Stimulated activated CD8-positive, alpha-beta memory T cell treated with anti-CD3 and anti-CD28 coated beads, Interleukin-4, amount 100 ng/mL, for 24 hours (primary cell): Measurements from ENCODE around the gene ABCB11.
"Not testable (repeated sequence)": the region's sequence is repeated elsewhere in the genome, so short reads cannot be mapped to it uniquely, and the experiment has no call there.

Experiments used
- DNase-seq: peaks from one replicate; pipeline ENCODE4 v3.0.0-alpha.2; 2020; ENCODE audit warnings: low read depth

Gene ABCB11

GRCh38 chr2:168971261-168971660 is 59.9 kb downstream of the ABCB11 start:
- no peak for DNase-seq

DNA sequence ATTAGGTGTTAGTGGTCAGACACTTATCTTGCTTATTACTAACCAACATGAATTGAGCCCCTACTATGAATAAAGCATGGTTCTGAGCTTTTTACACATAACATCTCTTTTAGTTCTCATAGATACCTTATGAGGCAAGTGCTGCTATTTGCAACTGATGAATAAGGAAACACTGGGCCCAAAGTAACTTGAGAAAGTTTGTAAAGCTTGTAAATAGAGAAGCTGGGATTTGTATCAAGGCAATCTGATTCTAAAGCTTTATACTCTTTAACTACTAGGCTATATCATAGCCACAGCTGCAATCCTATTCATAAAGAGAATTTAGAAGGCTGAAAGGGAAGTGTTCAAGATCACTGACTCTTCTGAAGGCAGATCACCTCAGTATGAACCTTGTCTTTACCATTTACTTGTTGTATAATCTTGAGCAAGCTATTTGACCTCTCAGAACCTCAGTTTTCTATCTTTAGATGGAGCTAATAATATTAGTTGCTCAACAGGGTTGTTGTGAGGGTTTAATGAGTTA is 60.4 kb downstream of the ABCB11 start:
- DNase-seq: no peak

DNA sequence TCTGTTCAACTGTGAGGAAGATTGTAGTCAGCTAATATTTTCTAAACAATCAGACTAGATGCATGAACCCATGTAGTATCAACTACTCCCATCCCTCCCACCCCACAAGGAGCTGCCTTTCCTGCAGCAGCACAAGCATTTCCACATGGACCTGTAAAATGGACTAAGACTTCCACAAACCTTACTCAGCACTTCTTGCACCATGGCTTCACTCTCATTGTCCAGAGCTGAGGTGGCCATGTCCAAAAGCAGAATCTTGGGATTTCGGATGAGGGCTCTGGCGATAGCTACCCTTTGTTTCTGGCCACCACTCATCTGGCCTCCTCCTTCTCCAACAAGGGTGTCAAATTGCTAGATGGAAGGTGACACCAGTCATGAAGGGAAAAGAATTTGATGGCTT is 61.3 kb downstream of the ABCB11 start:
- DNase-seq: no peak

GRCh38 chr2:168968342-168968741 is 62.8 kb downstream of the ABCB11 start:
- DNase-seq: no peak

DNA sequence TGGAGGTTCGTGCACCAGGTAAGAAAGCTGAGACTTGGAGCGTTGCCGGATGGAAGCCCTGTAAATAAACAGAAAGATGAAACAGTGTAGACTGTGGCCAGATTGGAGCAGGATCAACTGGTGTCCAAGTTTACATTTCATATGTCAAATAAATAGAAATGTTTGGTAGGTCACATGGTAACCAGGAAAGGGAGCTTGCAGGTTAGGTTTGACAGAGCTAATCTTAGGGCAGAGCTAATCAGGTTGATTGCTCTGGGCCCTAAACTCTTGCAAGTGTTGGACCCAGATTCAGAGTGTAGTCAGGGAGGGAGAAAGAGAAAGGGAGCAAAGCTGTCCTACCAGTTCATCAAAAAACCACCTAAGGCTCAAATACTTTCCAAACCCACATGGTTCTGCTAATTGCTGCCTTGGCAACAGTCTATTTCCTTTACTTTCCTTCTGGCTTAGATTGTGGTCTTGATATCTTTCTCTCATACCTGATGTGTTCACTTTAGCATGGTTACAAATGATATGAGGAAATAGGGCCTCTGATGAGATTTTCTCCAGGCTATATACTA is 66.8 kb downstream of the ABCB11 start:
- no peak for DNase-seq

- no peak for DNase-seq
These were observed 68.5 kb downstream of the ABCB11 start for GRCh38 chr2:168962636-168963035.

GRCh38 chr2:168961450-168962229 is 69.5 kb downstream of the ABCB11 start:
- no peak for DNase-seq

DNA sequence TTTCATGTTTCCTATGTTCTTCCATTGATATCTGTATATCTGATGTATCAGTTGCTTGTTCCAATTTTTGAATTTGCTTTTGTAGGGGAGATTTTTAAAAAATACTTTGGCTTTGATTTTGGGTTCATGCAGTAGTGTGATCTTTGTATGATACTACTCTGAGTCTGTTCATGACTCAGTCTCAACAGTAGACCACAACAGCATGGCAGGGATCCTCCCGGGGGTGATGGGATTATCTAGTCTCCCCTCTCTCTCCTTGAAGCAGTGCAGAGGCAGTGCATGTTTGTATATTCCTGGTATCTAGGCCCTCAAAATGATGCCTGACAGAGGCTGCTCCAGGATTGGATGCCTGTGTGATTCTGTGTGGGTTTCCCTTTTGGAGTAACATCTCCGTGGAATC is 74.7 kb downstream of the ABCB11 start:
- DNase-seq: no peak

DNA sequence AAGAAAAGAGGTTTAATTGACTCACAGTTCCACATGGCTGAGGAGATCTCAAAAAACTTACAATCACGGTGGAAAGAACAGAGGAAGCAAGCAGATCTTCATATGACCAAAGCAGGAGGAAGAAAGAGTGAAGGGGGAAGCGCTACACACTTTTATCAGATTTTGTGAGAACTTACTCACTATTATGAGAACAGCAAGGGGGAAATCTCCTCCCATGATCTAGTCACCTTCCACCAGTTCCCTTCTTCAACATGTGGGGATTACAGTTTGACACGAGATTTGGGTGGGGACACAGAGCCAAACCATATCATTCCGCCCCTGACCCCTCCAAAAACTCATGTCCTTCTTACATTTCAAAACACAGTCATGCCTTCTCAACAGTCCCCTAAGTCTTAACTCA is 75.8 kb downstream of the ABCB11 start:
- no peak for DNase-seq

- no peak for DNase-seq
These were observed 76.9 kb downstream of the ABCB11 start for GRCh38 chr2:168954256-168954655.

- DNase-seq: no peak
These were observed 78.7 kb downstream of the ABCB11 start for GRCh38 chr2:168952424-168952823.

- DNase-seq: no peak
These were observed 79.3 kb downstream of the ABCB11 start for GRCh38 chr2:168951871-168952270.

DNA sequence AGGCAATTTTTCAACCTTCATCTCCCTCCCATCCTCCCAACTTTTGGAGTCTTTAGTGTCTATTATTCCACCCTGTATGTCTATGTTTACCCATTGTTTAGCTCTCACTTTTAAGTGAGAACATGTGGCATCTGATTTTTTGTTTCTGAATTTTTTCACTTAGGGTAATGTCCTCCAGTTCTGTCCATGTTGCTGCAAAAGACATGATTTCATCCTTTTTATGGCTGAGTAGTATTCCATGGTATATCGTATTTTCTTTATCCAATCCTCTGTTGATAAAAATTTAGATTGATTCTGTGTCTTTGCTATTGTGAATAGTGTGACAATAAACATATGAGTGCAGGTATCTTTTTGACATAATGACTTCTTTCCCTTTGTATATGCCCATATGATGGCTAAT is 81.8 kb downstream of the ABCB11 start:
- DNase-seq: no peak

GRCh38 chr2:168948621-168949212 is 82.4 kb downstream of the ABCB11 start:
- no peak for DNase-seq

DNA sequence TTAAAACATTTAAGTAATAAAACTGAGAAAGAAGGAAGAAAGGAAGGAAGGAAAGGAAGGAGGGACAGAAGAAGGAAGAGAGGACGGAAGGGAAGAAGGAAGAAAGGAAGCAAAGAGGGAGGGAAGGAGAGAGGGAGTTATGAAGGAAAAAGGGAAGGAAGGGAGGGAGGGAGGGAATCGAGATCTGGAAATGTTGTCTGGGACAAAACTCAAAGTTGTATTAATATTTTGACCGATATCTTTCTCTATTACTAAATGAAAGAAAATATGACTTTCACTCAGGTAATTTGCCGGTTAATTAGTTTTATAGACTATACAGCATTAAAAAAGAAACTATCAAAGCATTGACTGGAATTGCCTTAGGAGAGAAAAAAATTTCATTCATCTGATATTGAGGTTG is 85.6 kb downstream of the ABCB11 start:
- DNase-seq: no peak

DNA sequence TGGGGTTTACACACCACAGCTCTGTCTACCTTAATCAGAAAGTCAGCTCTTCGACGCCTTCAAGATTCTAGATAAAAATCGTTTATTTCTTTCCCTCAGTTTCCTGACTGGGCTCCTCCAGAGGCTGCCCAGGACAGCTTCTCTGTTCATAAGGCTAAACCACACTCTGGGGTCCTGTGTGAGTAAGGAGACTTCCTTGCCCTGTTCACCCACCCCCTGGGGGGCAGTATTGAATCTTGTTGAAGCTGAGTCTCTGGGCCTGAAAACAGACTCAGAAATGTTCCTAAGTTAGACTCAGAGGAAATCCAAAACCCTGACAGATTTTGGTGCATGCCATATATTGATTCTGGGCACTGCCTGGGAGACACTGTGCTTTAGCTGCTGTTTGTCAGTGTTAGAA is 87.1 kb downstream of the ABCB11 start:
- DNase-seq: no peak

DNA sequence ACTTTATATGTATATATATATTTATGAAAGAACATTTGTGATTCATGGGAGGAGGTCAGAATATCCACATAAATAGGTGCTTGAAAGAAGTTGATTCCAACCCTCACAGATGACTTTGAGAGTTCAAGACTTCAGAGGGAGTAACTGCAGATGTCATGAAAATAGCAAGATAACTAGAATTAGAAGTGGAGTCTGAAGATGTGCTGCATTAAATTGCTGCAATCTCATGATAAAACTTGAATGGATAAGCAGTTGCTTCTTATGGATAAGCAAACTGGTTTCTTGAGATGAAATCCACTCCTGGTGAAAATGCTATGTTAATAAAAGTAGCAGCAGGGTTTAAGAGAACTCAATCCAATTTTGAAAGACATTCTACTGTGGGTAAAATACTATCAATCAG is 89.8 kb downstream of the ABCB11 start:
- DNase-seq: no peak

DNA sequence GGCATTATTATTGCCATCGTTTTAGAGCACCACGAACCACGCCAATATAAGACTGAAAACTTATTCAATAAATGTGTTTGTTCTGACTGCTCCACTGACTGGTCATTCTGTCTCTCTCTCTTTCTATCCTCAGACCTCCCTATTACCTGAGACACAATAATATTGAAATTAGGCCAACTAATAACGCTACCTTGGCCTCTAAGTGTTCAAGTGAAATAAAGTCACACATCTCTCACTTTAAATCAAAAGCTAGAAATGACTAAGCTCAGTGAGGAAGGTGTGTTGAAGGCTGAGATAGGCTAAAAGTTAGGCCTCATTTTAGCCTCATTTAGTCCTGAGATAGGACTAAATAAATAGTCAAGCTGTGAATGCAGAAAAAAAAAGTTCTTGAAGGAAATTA is 91.2 kb downstream of the ABCB11 start:
- DNase-seq: no peak

GRCh38 chr2:168939061-168939460 is 92.1 kb downstream of the ABCB11 start:
- DNase-seq: no peak

DNA sequence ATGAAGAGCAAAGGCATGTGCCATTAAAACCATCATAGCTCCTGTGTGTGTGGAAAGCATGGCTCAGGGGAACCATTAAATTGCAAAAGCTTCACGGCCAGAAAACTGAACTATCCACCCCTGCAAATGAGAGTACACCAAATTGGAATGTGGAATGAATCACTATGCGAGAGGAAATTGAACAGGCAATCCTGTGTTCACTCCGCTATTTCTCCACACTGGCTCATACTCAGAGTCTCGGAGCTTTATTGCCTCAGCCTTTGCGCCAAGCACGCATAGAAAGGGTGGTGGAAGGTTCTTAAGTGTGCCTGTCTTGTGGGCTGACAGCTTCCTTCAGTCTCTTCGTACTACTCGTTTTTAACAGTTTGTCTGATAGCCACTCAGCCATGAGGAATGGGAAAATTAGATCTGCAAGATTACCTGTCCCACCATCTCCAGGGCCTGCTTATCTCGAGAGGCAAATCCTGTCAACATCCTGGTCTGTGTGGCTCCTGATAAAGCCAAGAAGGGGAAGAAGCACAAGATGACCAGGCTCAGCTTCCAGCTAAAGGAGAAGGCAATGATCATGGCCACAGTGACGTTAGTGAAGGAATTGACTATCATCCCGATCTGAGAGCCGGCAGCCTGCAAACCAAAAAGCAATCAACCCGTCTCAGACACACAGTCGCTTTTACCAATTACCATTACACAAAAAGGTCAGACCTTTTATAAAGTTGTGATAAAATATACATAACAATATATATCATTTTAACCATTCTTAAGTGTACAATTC is 95.1 kb downstream of the ABCB11 start:
- DNase-seq: no peak

DNA sequence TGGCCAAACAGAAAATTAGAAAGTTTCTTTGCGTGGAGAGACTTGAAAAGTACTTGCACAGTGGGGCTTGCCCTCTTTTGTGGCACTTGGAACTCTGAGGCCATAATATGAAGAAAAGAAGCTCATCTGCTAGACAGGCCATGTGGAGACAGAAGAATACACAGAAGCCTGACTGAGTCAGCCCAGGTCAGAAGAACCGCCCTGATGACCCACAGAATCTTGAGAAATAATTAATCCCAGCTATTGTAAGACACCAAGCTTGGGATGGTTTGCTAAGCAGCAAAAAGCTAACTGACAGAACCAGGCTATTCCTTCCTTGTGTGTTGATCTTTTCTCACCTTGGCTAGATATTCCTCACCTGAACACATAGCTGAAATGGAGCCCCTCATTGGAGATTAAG is 96.3 kb downstream of the ABCB11 start:
- no peak for DNase-seq

DNA sequence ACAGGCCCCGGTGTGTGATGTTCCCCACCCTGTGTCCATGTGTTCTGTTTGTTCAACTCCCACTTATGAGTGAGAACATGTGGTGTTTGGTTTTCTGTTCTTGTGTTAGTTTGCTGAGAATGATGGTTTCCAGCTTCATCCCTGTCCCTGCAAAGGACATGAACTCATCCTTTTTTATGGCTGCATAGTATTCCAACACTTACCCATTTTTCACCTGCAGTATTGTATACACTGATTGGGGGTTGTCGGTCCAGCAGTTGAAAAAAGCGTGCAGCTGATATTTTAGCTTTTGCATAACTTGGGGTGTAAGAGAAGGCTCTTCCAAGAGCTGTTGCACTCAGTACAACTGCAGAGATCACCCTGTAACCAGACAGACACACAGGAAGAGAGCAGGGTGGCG is 99.0 kb downstream of the ABCB11 start:
- DNase-seq: not testable (repeated sequence)

DNA sequence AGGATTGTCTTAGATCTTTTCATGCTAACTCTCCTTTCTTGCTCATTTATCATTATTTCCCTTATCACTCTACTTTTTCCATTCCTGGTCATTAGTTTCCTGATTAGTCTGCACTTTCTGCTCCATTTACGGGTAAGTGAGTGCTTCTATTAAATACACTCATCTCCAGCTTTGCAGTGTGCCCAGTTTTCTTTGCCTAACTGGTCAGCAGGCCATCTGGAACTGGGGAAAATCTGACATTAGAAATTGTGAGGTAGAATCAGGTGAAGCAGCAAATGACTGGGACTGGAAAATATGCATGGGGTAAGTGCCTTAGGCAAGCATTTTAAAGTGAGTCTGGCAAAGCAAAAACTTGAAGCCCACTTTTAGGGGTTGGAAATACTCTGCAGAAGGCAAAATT is 100.9 kb downstream of the ABCB11 start:
- no peak for DNase-seq
